ENCODE results near the gene MAP3K2.

GRCh38 chr2:127371037-127371436 lies 16.7 kb downstream of the MAP3K2 start:
- TF ChIP-seq EZH2 (IDR thresholded peaks at IDR 0.05; ENCODE audit: borderline replicate concordance, low read depth, low read length, severe bottlenecking): no peak
- TF ChIP-seq CTCF (IDR thresholded peaks at IDR 0.05; ENCODE audit: extremely low read depth in 1 of 2, insufficient read depth in 1 of 2, low read depth in 1 of 2, low read length in 2 of 2): no peak
- no peak for TF ChIP-seq POLR2A (IDR thresholded peaks at IDR 0.05; ENCODE audit: low read depth, low read length)
- TF ChIP-seq MAX (IDR thresholded peaks at IDR 0.05; ENCODE audit: insufficient read depth, insufficient read length): no peak
- no peak for TF ChIP-seq JUN (IDR thresholded peaks at IDR 0.05; ENCODE audit: borderline replicate concordance, insufficient read depth, insufficient read length, low read depth)
- TF ChIP-seq POLR2AphosphoS5 (IDR thresholded peaks at IDR 0.05; ENCODE audit: insufficient read depth, low read depth, low read length): no peak
- no peak for TF ChIP-seq GATA2 (IDR thresholded peaks at IDR 0.05; ENCODE audit: insufficient read depth, insufficient read length, low read depth, low read length)
